HG03575 (cell line): ENCODE measurements around the gene UHRF1.
"Not testable (repeated sequence)": the region's sequence is repeated elsewhere in the genome, so short reads cannot be mapped to it uniquely, and the experiment has no call there.

Experiments used
- ATAC-seq: cut with Tn5 transposase; IDR thresholded peaks from one replicate; pipeline ENCODE4 v1.9.1; 2021; ENCODE audit not compliant: unreplicated experiment, insufficient number of reproducible peaks, low FRiP score; ENCODE audit errors: extremely low read depth

UHRF1 gene

DNA sequence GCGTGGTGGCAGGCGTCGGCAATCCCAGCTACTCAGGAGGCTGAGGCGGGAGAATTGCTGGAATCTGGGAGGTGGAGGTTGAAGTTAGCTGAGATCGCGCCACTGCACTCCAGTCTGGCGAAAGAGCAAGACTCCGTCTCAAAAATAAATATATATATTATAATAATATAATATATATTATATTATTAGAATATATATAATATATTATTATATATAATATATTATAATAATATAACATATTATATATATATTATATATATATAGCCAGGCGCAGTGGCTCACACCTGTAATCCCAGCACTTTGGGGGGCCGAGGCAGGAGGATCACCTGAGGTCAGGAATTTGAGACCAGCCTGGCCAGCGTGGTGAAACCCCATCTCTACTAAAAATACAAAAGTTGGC is 16.3 kb upstream of the UHRF1 start:
- not testable (repeated sequence) for ATAC-seq

DNA sequence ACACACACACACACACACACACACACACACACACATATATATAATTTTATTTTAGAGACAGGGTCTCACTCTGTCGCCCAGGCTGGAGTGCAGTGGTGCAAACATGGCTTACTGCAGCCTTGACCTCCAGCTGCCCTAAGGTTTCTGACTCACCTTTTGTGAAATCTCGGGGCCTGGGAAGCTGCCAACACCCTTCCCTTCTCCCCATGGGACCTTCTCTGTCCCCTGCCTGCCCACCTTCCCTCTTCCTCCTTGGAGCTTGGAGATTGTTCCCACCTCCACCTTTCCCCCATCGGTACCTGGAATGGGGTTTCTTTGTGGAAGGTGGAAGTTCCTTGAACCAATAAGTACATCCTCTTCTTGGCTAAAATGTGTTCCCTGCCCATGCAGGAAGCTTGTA is 12.9 kb upstream of the UHRF1 start:
- ATAC-seq, result no peak

DNA sequence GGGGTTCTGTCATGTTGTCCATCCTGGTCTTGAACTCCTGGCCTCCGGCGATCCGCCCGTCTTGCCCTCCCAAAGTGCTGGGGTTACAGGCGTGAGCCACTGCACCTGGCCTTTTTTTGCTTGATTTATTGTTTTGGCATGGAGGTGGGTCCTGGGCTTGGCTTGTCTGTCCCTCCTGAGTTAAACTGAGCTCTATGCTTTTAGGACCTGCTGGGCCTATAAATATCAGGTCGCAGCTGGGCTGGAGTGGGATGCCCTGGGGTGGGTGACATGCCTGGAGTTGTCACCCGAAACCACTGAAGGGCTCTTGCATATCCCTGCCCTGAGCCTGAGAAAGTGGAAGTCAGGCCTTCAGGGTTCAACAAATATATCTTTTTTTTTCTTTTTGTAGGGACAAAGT is 12.2 kb upstream of the UHRF1 start:
- ATAC-seq, result no peak

DNA sequence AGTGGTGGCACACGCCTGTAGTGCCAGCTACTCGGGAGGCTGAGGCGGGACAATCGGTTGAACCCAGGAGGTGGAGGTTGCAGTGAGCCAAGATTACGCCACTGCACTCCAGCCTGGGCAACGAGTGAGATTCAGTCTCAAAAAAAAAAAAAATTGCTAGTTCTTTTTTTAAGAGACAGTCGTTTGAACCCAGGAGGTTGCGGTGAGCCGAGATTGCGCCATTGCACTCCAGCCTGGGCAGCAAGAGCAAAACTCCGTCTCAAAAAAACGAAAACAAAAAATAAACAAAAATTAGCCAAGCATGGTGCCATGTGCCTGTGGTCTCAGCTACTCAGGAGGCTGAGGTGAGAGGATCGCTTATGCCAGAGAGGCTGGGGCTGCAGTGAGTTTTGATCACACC is 8.4 kb upstream of the UHRF1 start:
- ATAC-seq, result not testable (repeated sequence)

DNA sequence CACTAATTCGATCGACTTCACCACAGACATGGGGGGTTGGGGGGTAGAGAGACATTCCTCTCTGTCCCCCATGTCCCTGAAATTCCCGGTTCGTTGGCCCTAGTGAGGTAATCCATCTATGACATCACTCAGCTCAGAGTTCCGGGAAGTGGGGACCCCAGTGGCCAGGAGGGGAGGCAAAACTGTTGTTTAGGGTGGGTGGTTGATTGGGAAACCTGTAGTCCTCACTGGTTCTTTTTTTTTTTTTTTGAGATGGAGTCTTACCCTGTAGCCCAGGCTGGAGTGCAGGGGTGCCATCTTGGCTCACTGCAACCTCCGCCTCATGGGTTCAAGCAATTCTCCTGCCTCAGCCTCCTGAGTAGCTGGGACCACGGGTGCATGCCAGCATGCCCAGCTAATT is 6.5 kb upstream of the UHRF1 start, which contains the start of gene ARRDC5:
Gene ARRDC5 (minus strand): TSS at position 101 of the 400 bp plus-strand sequence. CDS start 71 bp downstream, at position 30.
- no peak for ATAC-seq

DNA sequence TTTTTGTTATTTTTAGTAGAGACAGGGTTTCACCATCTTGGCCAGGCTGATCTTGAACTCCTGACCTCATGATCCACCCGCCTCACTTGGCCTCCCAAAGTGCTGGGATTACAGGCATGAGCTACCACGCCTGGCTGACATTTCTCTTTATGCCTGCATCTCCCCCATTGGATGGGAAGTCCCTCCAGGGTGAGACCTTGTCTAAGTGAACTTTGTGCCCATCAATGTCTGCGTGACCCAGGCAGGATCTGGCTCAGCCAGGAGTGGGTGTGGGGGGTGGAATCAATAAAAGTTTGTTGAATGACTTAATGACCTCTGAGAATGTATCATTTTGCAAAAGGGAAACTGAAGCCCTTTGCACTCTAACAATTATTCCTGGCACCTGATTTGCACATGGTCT is 4.8 kb upstream of the UHRF1 start:
- ATAC-seq, result no peak

DNA sequence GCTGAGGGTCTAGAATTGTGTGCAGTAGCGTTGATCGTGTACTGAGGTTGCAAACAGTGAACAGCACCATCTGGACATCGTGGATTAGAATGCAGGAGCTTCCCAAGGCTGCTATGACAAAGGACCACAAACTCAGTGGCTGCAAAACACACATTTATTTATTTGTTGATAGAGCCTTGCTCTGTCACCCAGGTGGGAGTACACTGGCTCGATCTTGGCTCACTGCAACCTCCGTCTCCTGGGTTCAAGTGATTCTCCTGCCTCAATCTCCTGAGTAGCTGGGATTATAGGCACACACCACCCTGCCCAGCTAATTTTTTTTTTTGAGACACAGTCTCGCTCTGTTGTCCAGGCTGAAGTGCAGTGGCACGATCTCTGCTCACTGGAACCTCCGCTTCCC is 2.3 kb upstream of the UHRF1 start:
- no peak for ATAC-seq

DNA sequence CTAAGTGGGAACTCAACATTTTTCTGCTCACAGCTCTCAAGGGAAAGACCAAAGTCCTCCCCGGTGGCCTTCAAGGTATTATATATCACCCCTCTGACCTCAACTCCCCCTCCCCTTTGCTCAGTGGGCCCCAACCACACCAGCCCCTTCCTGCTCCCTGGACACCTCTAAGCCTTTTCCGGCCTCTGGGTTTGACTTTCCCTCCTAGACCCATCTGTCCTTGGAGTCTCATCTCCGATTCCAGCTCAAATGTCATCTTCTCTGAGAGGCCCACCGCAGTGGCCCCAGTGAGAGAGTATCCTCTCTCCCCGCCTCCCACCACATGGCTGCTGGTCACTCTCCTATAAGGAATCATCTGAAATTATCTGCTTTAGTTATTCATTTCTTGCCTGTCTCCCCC is 941 bp upstream of the UHRF1 start:
- ATAC-seq, result no peak

DNA sequence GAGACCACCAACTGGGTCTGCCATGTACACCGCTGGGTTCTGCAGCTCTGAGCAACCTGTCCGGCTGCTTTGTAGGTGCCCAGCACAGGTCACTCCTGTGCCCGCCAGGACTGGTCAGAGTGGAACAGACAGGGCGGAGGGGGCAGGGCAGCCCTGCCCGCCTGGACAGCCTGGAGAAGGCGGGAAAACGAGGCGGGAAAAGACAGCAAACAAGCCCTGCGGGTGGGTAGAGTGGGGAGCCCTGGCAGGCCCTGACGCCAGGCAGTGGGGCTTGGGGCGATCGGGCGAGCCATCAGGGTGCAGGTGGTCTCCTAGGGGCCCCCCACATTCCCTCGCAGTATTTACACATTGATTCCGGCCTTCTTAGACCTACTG is 533 bp upstream of the UHRF1 start:
- ATAC-seq, result no peak

DNA sequence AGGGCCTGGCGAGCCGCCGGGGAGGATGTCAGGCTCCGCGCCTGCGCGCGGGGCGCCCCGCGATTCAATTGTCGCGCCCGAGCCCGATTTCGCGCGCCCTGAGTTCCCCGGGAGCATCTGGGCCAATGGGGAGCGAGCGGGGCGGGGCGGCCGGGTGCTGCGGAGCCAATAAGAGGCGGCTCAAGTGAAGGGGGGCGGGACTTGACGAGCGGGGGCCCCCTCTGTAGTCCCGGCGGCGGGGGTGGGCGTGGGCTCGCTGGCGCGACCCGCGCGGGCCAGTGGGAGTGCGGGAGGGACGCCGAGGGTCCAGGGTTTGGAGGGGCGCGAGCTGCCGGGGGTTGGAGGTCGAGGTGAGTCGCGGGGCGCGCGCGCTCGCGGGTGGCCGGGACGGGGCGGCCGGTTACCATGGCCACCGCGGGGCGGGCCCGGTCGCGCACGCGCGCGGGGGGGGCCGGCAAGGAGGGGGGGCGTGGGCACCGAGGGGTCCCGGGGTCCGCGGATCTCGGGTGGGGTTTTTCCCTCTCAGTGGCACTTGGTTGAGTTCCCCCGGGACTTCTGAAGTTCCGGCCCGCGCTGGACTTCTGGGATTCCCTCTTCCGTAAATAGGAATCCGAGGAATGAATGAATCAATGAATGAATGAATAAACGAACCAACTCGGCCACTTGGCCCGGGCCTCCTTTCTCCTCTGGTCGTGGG is 744 bp downstream of the UHRF1 start:
- ATAC-seq, result no peak

DNA sequence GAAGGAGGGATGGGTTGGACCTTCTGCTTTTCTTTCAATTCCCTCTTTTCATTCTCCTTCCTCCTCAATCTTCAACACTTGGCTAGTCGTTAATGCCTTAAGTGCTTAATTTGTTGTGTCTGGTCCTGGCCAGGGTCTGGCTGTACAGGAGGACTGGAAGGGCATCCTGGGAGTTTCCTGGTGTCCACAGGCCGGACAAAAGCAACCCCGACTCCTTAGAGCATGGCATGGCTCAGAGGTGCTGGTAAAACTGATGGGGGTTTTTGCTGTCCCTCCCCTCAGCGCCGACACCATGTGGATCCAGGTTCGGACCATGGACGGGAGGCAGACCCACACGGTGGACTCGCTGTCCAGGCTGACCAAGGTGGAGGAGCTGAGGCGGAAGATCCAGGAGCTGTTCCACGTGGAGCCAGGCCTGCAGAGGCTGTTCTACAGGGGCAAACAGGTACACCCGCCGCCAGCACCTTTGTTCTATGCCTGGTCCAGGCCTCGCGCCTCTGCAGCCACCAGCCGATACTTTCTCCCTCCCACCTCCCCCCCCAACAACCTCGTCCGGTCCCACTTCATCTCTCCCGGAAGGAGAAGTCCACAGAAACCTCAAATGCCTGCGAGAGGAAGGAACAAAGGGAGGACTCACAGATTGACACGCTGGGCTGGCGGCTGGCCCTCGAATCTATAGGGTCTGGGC is 1.4 kb downstream of the UHRF1 start:
- ATAC-seq, result no peak

DNA sequence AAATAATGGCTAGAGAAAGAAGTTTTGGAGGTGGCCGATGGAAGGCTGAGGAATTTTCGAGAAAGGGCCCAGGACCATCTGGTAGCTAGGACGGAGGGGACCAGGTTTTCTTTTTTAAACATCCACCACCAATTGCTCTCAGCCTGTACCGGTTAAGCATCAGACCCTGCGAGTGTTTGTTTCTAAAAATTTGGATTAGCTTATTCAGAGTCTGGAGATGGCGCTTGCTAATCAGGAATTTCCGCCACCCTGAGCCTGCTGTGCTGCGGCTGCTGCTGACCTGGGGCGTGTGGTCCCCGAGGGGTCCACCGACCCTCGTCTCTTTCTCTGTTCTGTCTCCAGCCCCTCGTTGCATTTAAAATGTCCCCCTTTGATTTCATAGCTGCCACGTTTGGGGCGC is 2.0 kb downstream of the UHRF1 start:
- ATAC-seq, result no peak

DNA sequence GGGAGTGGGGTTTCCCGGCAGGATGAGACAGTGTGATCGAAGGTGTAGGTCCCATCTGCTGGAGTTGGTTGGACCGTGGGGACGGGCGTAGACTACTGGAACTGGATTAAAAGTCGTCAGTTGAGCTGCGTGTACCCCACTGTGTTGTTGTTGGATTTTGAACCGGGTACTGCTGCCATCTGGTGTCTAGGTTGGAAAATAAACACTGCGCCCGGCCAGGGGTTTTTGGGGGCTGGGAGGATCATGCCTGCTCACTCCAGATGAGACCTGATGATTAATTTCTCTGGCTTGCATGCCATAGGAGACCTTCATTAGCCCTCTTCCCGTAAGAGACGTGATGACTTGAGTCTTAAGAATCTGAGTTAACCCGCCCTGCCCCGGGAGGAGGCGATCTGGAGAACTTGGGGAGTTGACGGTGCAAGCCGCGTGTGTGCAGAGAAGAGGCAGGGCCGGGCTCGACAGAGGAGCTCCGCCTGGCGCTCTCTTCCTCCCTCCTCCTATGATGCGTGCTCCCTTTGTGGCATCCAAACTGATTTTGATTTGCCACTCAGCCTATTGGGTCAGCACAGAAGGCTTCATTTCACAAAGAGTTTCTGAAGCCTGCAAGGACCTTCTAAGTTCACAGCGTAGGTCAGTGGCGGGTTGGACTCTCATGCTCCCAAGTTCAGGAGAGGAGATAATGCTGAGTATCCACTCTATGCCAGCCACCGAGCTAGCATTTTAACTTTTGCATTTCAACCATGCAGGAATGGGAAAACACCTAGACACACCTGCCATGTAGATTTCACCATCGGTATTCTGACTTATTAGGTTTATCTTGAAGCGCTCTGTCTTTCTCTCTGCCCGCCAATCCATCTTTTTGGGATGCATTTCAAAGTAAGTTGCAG is 2.7 kb downstream of the UHRF1 start:
- no peak for ATAC-seq

DNA sequence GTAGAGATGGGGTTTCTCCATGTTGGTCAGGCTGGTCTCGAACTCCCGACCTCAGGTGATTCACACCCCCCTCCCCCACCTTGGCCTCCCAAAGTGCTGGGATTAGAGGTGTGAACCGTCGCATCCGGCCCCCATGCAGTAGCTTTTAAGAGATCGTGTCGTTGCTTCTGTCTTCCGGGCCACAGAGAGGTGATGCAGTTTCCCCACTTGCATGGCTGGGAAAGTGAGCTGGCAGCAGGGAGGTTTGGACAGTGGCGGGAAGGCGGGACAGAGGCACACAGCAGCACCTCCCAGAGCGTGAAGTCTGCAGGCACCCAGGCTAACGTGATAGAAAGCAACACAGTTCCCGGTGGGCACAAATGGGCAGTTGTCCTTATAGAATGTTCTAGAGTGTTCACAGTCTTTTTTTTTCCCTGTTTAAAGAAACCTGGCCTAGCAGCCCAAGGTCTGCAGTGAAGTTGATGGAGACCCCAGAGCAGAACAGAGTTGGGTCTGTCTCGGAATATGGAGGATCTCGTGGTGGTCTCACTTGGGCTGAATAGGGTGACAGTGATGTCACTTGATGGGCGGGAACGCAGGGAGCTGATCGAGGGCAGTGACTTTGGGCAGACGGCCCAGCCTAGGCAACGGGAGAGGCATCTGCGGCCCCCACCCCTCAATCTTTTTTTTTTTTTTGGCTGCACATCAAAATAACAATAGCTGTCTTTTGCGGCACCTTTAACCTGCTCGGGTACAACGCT is 4.9 kb downstream of the UHRF1 start:
- no peak for ATAC-seq

DNA sequence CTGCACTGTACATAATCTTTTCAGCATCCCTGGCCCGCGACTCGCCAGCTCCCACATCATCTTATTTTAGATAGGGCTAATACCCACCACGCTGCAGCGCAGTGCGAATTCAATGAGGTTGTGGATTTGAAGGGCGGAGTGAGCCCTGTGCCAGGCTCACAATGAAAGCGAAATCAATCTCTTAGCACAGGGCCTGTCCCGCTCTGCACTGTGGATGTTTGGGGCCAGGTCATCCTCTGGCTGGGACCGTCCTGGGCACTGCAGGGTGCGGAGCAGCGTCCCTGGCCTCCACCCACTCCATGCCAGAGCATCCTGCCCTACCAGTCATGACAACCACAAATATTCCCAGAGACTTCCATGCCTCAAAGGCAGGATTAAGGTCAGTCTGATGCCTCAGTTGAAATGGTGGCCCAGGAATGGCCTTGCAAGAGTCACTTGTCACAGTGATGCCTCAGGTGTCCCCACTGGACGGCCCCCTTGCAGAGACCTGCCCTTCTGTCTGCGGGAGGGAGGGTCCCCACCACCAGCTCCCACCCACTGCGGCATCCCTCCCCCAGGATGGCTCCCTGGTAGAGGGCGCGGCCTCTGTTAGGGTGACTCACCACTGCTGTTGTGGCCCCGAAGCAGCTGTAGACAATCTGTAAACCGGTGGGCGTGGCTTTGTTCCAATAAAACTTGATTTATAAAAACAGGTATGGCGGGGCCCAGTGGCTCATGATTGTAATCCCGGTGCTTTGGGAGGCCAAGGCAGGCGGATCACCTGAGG is 5.6 kb downstream of the UHRF1 start:
- ATAC-seq, result no peak

DNA sequence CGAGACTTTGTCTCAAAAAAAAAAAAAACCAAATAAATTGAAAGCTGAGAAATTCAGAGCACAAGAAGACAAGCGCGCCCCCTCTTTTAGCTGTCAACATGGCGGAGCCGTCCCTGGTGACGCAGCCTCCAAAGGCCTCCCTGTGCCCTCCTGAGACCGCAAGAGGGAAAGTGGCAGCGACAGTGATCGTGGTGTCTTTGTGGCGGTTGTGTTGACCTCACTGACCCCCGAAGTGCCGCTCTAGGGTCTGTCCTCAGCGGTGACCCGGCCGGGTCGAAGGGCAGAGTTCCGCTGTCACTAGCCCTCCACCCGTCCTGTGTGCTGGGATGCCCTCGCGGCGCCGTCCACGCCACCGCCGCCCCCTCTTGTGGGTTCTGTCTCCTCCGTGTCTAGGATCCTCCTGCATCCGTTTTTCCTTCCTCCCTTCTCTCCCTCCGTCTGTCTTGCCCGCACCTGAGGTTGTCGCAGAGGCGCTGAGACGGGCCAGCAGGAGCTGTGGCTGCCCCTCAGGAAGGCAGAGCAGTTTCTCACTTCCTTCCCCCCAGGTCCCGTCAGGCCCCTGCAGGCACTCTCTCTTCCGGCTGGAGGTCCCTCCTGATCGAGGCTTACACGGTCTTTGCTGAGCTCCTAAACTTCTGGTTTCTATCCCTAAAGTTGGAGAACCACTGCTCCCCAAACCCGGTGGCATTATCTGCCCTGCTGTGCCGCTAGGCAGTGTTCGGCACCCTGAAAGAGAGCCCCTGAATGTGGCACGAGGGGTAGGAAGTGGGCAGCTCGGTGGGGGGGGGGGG is 7.2 kb downstream of the UHRF1 start:
- no peak for ATAC-seq

DNA sequence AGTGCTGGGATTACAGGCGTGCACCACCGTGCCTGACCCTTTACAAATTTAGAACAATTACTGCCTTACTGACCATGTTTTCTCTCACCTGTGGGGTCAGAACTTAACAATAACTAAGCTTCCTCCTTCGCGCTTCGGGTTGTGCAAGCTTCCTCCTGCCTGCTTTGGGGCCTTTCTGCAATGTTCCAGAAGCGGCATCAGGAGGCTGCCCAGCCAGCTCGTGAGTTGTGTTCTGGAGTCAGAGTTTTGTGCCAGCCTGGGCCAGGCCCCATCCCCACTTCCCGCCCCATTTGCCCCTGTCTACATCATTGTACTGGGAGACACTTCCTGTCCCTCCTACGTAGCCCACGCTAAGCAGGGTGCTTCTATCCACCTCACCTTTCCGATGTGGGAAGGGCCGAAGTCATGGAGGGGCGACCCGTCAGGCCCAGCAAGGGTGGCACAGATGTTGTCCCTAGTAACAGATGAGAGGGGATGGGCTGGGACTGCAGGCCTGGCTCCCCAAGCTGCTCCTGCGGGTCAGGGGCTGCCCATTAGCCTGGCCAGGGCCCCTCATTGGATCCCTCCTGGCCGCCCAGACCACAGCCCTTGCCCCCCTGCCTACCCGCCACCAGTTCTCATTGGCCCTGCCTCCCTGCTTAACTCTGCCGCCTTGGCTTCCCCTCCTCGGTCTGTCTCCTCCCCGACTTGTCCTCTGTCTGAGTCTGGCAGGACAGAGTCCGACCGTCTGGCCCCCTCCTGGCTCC is 13.4 kb downstream of the UHRF1 start:
- no peak for ATAC-seq
